Cardiac fibroblast (primary cell): ENCODE data around the gene SPATA33.

Source experiments
- DNase-seq, 2 donors: peaks; one replicate each; pipeline versions ENCODE4 v3.0.0 to v3.0.0-alpha.2; 2010; ENCODE audit warnings: low read depth in 2 of 2
- H3K4me3 ChIP-seq, 2 donors: replicated peaks in 1 of 2; 1 replicate in 1 of 2; 2 replicates in 1 of 2; pipeline ENCODE4 v1.5.1; 2011; ENCODE audit warnings: low read depth in 2 of 2, low read length in 2 of 2, mild to moderate bottlenecking in 2 of 2, moderate library complexity in 1 of 2
- TF ChIP-seq, protein P1 (sequence below): IDR thresholded peaks from one replicate; pipeline ENCODE4 v1.5.1; 2011; ENCODE audit warnings: low read depth, mild to moderate bottlenecking, low read length, inconsistent platforms

Gene SPATA33

DNA sequence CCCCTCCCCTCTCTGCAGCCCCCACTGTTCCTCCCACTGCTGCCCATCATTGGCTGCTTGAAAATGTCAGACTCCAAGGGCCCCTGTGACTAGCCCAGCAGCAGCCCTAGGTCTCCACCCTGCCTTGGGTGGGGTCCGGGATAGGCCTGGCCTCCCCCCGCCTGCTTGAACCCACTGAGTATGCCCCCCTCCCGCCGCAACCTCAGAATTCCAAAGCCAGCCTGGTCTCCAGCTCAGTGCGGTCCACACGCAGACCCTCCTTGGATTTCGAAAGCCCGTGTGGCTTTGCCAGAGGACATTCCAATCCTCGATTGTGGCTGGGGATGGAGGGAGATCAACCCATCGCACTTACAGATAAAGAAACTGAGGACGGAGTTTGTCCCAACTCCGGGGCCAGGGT, 37.8 kb upstream of the SPATA33 start:
- DNase-seq: peak in 1 of 2 donors; percentile 56
- no peak overlapping the region for H3K4me3 ChIP-seq

GRCh38 chr16:89620406-89620841, 37.2 kb upstream of the SPATA33 start:
- H3K4me3 ChIP-seq: no peak overlapping the region
- DNase-seq: peak in 1 of 2 donors; percentile 12
- TF ChIP-seq, protein P1, sequence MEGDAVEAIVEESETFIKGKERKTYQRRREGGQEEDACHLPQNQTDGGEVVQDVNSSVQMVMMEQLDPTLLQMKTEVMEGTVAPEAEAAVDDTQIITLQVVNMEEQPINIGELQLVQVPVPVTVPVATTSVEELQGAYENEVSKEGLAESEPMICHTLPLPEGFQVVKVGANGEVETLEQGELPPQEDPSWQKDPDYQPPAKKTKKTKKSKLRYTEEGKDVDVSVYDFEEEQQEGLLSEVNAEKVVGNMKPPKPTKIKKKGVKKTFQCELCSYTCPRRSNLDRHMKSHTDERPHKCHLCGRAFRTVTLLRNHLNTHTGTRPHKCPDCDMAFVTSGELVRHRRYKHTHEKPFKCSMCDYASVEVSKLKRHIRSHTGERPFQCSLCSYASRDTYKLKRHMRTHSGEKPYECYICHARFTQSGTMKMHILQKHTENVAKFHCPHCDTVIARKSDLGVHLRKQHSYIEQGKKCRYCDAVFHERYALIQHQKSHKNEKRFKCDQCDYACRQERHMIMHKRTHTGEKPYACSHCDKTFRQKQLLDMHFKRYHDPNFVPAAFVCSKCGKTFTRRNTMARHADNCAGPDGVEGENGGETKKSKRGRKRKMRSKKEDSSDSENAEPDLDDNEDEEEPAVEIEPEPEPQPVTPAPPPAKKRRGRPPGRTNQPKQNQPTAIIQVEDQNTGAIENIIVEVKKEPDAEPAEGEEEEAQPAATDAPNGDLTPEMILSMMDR: no peak

More for the DNA sequence above, 37.8 kb upstream of the SPATA33 start:
- TF ChIP-seq, protein P1: no peak

GRCh38 chr16:89621136-89621697, 36.4 kb upstream of the SPATA33 start:
- H3K4me3 ChIP-seq: no peak overlapping the region
- TF ChIP-seq, protein P1: no peak
- no peak for DNase-seq

DNA sequence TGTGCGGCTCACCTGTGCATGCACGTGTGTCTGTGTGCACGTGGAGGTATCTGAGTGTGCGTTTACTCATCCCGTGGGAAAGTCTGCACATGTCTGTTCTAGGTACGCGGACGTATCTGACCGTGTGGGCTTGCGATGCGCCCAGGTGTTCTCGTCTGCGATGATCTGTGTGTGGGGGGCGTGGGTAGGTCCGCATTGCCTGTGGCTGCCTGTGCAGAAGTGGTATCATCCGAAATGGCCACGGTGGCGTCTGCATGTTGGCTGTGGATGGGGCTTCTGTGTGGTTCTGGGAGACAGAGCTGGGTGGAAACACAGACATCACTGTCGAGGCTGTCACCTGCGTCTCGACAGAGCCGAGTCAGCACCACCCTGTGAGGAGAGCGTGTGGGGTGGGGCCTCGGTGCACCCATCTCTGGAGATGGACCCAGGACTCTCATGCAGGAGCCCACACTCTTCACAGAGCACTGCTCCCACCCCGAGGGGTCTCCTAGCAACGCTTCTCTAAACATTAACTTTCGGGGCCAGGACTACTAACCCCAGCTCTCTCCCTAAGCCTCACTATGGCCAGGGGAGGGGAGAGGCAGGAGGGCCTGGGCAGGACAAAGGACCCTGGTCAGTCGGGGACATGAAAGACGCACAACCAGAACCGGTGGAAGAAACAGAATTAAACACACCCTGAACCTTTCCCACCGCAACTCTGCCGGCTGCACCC, 35.8 kb upstream of the SPATA33 start:
- TF ChIP-seq, protein P1: no peak
- no peak for DNase-seq

DNA sequence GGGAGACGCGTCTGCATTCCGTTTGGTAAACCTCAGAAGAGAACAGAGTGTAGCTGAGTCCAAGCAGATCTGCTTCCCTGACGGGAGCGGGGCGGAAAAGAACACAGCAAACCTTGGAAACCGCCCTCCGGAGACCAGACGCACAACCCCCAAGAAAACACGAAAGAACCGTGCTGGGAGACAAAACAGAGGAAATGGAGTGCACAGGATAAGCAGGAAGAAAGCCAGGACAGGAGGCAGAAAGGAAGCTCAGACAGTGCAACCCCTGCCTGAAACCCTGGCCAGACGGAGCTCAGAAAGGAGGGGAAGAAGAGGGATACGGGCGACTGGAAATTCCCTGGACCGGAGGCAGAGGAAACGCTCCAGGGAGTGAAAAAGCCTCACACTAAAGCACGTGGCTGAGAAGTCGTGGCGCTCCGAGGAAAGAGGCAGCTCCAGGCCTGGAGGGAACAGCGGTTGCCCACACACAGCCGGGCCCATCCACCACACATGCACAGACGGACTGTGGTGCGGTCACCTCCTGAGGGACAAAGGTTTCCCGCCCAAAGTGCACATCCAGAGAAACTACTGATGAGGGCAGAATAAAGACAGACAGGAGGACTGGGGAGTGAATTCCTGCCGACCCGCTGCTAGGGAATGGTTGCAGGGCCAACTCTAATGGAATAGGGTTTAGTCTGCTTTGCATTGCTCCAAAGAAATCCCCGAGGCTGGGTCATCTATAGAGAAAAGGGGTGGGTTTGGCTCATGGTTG, 34.0 kb upstream of the SPATA33 start:
- TF ChIP-seq, protein P1: no peak
- peak; percentile 44 to 55 for DNase-seq
- no peak overlapping the region for H3K4me3 ChIP-seq

More for the DNA sequence above, 35.8 kb upstream of the SPATA33 start:
- H3K4me3 ChIP-seq: no peak overlapping the region

DNA sequence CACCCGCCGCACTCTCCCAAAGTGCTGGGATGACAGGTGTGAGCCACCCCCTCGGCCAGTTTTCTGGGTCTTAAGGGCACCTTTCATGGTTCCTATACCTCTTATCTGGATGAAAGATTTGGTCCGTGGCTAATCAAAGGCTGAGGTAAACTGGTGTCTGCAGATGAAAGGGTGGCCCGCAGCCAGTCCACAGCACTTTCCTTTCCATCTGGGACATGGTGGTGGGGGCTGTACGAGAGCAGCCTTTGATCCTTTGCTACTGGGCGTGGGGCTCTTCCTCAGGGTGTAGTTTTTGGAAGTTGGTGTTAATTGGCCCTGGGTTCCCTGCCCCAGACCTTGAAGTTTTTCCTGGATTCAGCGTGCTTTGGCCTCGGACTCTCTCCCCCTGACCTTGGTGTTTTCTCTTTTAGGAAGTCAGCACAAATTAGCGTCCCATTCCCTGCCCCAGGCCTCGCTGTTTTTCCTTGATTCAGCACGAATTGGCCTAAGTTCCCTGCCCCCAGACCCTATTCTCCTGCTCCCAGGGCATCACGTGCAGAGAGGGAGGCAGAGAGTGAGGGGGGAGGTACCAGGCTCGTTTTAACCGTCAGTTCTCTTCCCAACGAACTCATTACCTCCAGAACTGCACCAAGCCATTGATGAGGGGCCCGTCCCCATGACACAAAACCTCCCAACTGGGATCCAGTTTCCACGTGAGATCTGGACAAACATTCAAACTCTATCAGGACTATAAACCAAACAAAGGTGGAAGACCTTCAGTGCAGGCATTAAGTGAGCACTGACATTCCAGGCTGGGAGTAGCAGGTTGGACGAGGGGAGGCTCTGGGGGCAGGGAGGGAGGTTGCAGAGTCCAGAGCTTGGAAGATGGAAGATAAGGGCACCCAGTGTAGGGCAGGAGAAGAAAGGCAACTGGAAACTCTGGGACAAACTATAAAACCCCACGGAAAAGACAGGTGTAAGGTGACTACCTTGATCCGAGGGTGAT, 32.6 kb upstream of the SPATA33 start:
- TF ChIP-seq, protein P1: no peak
- no peak for DNase-seq
- H3K4me3 ChIP-seq: no peak overlapping the region
